Hepatocyte (in vitro differentiated cells): Measurements from ENCODE around the gene ARHGAP30. TPM values are rescaled to one million over a fixed set of nuclear protein-coding genes. Genes with fewer than 3 reads are reported as not detected.

ENCODE experiments used
- DNase-seq: peaks from one replicate; pipeline ENCODE4 v3.0.0-alpha.2; 2016; ENCODE audit warnings: low spot score
- H2AFZ ChIP-seq: fragments of 200-600 bp; sonication (generic); 2 replicates; pipeline ENCODE4 v1.6.0; 2016; ENCODE audit warnings: antibody characterized with exemption, mild to moderate bottlenecking
- H3K27ac ChIP-seq: fragments of 200-600 bp; sonication (generic); 2 replicates; pipeline ENCODE4 v1.5.1; 2016; ENCODE audit warnings: mild to moderate bottlenecking
- H3K27me3 ChIP-seq: fragments of 200-600 bp; sonication (generic); 2 replicates; pipeline ENCODE4 v1.6.1; 2016
- H3K36me3 ChIP-seq: fragments of 200-600 bp; sonication (generic); replicated peaks from 2 replicates; pipeline ENCODE4 v1.5.1; 2016; ENCODE audit warnings: low read depth; ENCODE audit not compliant: insufficient read depth
- H3K4me1 ChIP-seq: fragments of 200-600 bp; sonication (generic); 2 replicates; pipeline ENCODE4 v1.5.1; 2016; ENCODE audit warnings: mild to moderate bottlenecking, moderate library complexity; ENCODE audit not compliant: insufficient read depth
- H3K4me2 ChIP-seq: fragments of 200-600 bp; sonication (generic); 2 replicates; pipeline ENCODE4 v1.6.0; 2016
- H3K4me3 ChIP-seq: fragments of 200-600 bp; sonication (generic); 2 replicates; pipeline ENCODE4 v1.5.1; 2016; ENCODE audit warnings: mild to moderate bottlenecking
- H3K79me2 ChIP-seq: fragments of 200-600 bp; sonication (generic); 2 replicates; pipeline ENCODE4 v1.6.0; 2017; ENCODE audit warnings: mild to moderate bottlenecking
- H3K9me2 ChIP-seq: fragments of 200-600 bp; sonication (generic); replicated peaks from 2 replicates; pipeline ENCODE4 v1.6.0; 2017; ENCODE audit warnings: mild to moderate bottlenecking; ENCODE audit not compliant: insufficient read depth
- H3K9me3 ChIP-seq: fragments of 200-600 bp; sonication (generic); 2 replicates; pipeline ENCODE4 v1.5.1; 2016; ENCODE audit warnings: low read depth, mild to moderate bottlenecking
- H4K20me1 ChIP-seq: fragments of 200-600 bp; sonication (generic); 2 replicates; pipeline ENCODE4 v1.6.0; 2016; ENCODE audit warnings: mild to moderate bottlenecking; ENCODE audit not compliant: insufficient read depth, poor library complexity, severe bottlenecking
- CTCF ChIP-seq: fragments of 200-600 bp; sonication (generic); IDR thresholded peaks from 2 replicates; pipeline ENCODE4 v1.5.1; 2016; ENCODE audit warnings: antibody characterized with exemption, mild to moderate bottlenecking; ENCODE audit not compliant: poor library complexity
- EZH2 ChIP-seq: fragments of 200-600 bp; sonication (generic); IDR thresholded peaks from 2 replicates; pipeline ENCODE4 v1.6.1; 2016; ENCODE audit warnings: antibody characterized with exemption, mild to moderate bottlenecking, borderline replicate concordance
- EZH2phosphoT487 ChIP-seq: fragments of 200-600 bp; sonication (generic); IDR thresholded peaks from one replicate; pipeline ENCODE4 v1.6.1; 2018; ENCODE audit warnings: antibody characterized with exemption, mild to moderate bottlenecking, low read depth, moderate library complexity; ENCODE audit not compliant: unreplicated experiment, severe bottlenecking
- WGBS: methylation state at CpG from one replicate; pipeline ENCODE4 v1.1.6; 2016; ENCODE audit warnings: low lambda C conversion rate; ENCODE audit errors: missing lambda C conversion rate; 5-methylcytosine and 5-hydroxymethylcytosine counted together
- polyA plus RNA-seq: library from polyadenylated mRNA; unstranded; fragments of >200 nt; fragmentation: Nextera tagmentation; extraction: Ambion mirVana; gene quantifications from 2 replicates; pipeline ENCODE4 v1.2.1, GENCODE V29; 2016
- total RNA-seq: library from RNA; depleted of rRNA; stranded (reverse); fragments of >200 nt; gene quantifications from 2 replicates; pipeline ENCODE4 v1.2.3, GENCODE V29; 2014

Gene ARHGAP30
- total and polyA plus RNA-seq, 2 experiments from 2014 or later = 0.80 to 1.7 TPM

GRCh38 chr1:161091796-161092507, 22.3 kb upstream of the ARHGAP30 start:
- Histone ChIP-seq H3K27ac (no peak overlapping the region), H3K4me1 (peaks cover 3% of the 10 kb centered on the region), H3K9me3 (no peaks in the 10 kb centered on the region), H3K4me3 (no peak overlapping the region), H3K4me2 (no peak overlapping the region), H3K79me2 (peaks cover 11% of the 10 kb centered on the region), H4K20me1 (no peaks in the 10 kb centered on the region), H3K36me3 (no peaks in the 10 kb centered on the region), H3K27me3 (no peaks in the 10 kb centered on the region), H3K9me2 (no peaks in the 10 kb centered on the region), H2AFZ (no peak overlapping the region)
- DNase-seq = no peak
- WGBS = 90% methylated on average over 7 of the region's 7 CpGs
- TF ChIP-seq EZH2phosphoT487 (no peak), CTCF (no peak), EZH2 (no peak)

- H3K27me3 ChIP-seq = no peaks in the 10 kb centered on the region
- H3K4me1 ChIP-seq = no peaks in the 10 kb centered on the region
- H3K36me3 ChIP-seq = no peaks in the 10 kb centered on the region
- H3K27ac ChIP-seq = no peak overlapping the region
- H3K4me3 ChIP-seq = no peak overlapping the region
- 92% methylated on average over 5 of the region's 5 CpGs for WGBS
- TF ChIP-seq EZH2phosphoT487 = no peak
- no peak overlapping the region for H2AFZ ChIP-seq
- H3K79me2 ChIP-seq = peaks cover 11% of the 10 kb centered on the region
- no peaks in the 10 kb centered on the region for H4K20me1 ChIP-seq
- H3K9me3 ChIP-seq = no peaks in the 10 kb centered on the region
- no peak for DNase-seq
- H3K4me2 ChIP-seq = no peak overlapping the region
- H3K9me2 ChIP-seq = no peaks in the 10 kb centered on the region
These were observed 21.4 kb upstream of the ARHGAP30 start for GRCh38 chr1:161091093-161091492.

GRCh38 chr1:161090617-161091016, 20.9 kb upstream of the ARHGAP30 start:
- 89% methylated on average over 3 of the region's 3 CpGs for WGBS
- no peak for TF ChIP-seq CTCF
- no peak for TF ChIP-seq EZH2phosphoT487
- TF ChIP-seq EZH2 = no peak

GRCh38 chr1:161089938-161090337, 20.2 kb upstream of the ARHGAP30 start:
- peaks cover 13% of the 10 kb centered on the region for H3K79me2 ChIP-seq
- DNase-seq = no peak
- TF ChIP-seq CTCF (no peak), EZH2phosphoT487 (no peak), EZH2 (no peak)
- no peaks in the 10 kb centered on the region for H3K9me3 ChIP-seq
- H3K4me2 ChIP-seq = peak overlapping the region; percentile 73
- peaks cover 9% of the 10 kb centered on the region for H3K4me1 ChIP-seq
- H2AFZ ChIP-seq = no peak overlapping the region
- no peaks in the 10 kb centered on the region for H3K27me3 ChIP-seq
- no peak overlapping the region for H3K4me3 ChIP-seq
- H3K9me2 ChIP-seq = no peaks in the 10 kb centered on the region
- peak overlapping the region; percentile 74 for H3K27ac ChIP-seq
- H3K36me3 ChIP-seq = no peaks in the 10 kb centered on the region
- 91% methylated on average over 5 of the region's 5 CpGs for WGBS
- no peaks in the 10 kb centered on the region for H4K20me1 ChIP-seq

More at GRCh38 chr1:161090617-161091016, 20.9 kb upstream of the ARHGAP30 start:
- Histone ChIP-seq H3K27me3 (no peaks in the 10 kb centered on the region), H3K9me3 (no peaks in the 10 kb centered on the region), H2AFZ (no peak overlapping the region), H3K4me3 (no peak overlapping the region), H3K36me3 (no peaks in the 10 kb centered on the region), H3K4me1 (peaks cover 2% of the 10 kb centered on the region), H3K27ac (no peak overlapping the region), H3K4me2 (no peak overlapping the region), H4K20me1 (no peaks in the 10 kb centered on the region), H3K79me2 (peaks cover 13% of the 10 kb centered on the region), H3K9me2 (no peaks in the 10 kb centered on the region)
- DNase-seq = no peak
